K562 (cell line): ENCODE results near the gene LMAN2L. TPM values are rescaled to one million over a fixed set of nuclear protein-coding genes. Genes with fewer than 3 reads are reported as not detected.

Experiments
- ATAC-seq: fragments of 200-7000 bp; cut with Tn5 transposase; 3 replicates; pipeline ENCODE4 v1.9.1; 2020; ENCODE audit warnings: moderate library complexity
- BruUV-seq: library from RNA; stranded (reverse); fragments of 400-500 nt; replicated peaks from 2 replicates; lab custom pipeline; 2021; lab: Mats Ljungman, UMichigan
- CTCF ChIA-PET: fragments of 300-600 bp; formaldehyde crosslinking; extraction: SDS; loops from one replicate; lab custom pipeline; 2021; ENCODE audit warnings: low intra/inter-chr PET ratio; lab: Yijun Ruan, JAX
- POLR2A ChIA-PET: fragments of 300-600, 350-650 bp; sonication (Branson Sonifier 250); formaldehyde crosslinking; extraction: SDS; loops from one replicate; lab custom pipeline; 2021; ENCODE audit warnings: antibody characterized with exemption, inconsistent platforms; lab: Yijun Ruan, JAX
- DNase-seq, 4 experiments: peaks; one replicate each; pipeline versions ENCODE4 v3.0.0 to v3.0.0-alpha.2; 2011 to 2018; ENCODE audit warnings: low spot score in 3 of 4, mixed read lengths in 3 of 4; ENCODE audit errors: extremely low read depth in 1 of 4
- FAIRE-seq: peaks from 2 replicates; lab custom pipeline; 2011; peaks lifted over from hg19 to GRCh38; lab: Jason Lieb, UNC
- H2AFZ ChIP-seq: 2 replicates; pipeline ENCODE4 v1.6.0; 2011; ENCODE audit warnings: low read depth, low read length, control low read depth, inconsistent platforms
- H3K27ac ChIP-seq: fragments of 200-600 bp; 3 replicates; pipeline ENCODE4 v1.8.0; 2011; ENCODE audit warnings: low read depth, mild to moderate bottlenecking, control low read depth, inconsistent platforms, low read length, moderate library complexity, mixed read lengths; ENCODE audit errors: extremely low read depth
- H3K27me3 ChIP-seq, 2 experiments: fragments of 300-600 bp in 1 of 2; 2 replicates in 1 of 2; 3 replicates in 1 of 2; pipeline versions ENCODE4 v1.6.0 to v1.8.0; 2011; ENCODE audit warnings: inconsistent platforms in 2 of 2, low read length in 2 of 2, mild to moderate bottlenecking in 1 of 2, mixed read lengths in 1 of 2, moderate library complexity in 1 of 2; ENCODE audit not compliant: control insufficient read depth in 2 of 2, insufficient read depth in 2 of 2
- H3K36me3 ChIP-seq: fragments of 300-600 bp; 3 replicates; pipeline ENCODE4 v1.8.0; 2011; ENCODE audit warnings: mild to moderate bottlenecking, low read length, inconsistent platforms; ENCODE audit not compliant: control insufficient read depth, insufficient read depth
- H3K4me1 ChIP-seq, 2 experiments: fragments of 200-600 bp in 1 of 2; replicated peaks in 1 of 2; 2 replicates in 1 of 2; 3 replicates in 1 of 2; pipeline versions ENCODE4 v1.5.1 to v1.8.0; 2011; ENCODE audit warnings: inconsistent platforms in 2 of 2, low read length in 2 of 2, mild to moderate bottlenecking in 1 of 2, mixed read lengths in 1 of 2, moderate library complexity in 1 of 2; ENCODE audit not compliant: control insufficient read depth in 2 of 2, insufficient read depth in 2 of 2
- H3K4me2 ChIP-seq: 2 replicates; pipeline ENCODE4 v1.6.1; 2011; ENCODE audit warnings: low read length, control low read depth, inconsistent platforms, mixed read lengths; ENCODE audit not compliant: insufficient read depth
- H3K4me3 ChIP-seq: fragments of 200-600 bp; sonication (generic), shearing (Covaris generic); 2 replicates; pipeline ENCODE4 v1.5.1; 2016; ENCODE audit warnings: control low read depth, inconsistent platforms
- H3K79me2 ChIP-seq: fragments of 200-600 bp; 3 replicates; pipeline ENCODE4 v1.8.0; 2011; ENCODE audit warnings: low read length, inconsistent platforms; ENCODE audit not compliant: control insufficient read depth, insufficient read depth
- H3K9ac ChIP-seq, 2 experiments: 2 replicates each; pipeline versions ENCODE4 v1.6.0 to v1.6.1; 2011; ENCODE audit warnings: low read depth in 2 of 2, low read length in 2 of 2, control low read depth in 1 of 2, inconsistent platforms in 1 of 2, mild to moderate bottlenecking in 1 of 2, mixed read lengths in 1 of 2; ENCODE audit not compliant: insufficient read depth in 1 of 2
- H3K9me1 ChIP-seq: one replicate; pipeline ENCODE4 v1.6.0; 2011; ENCODE audit warnings: inconsistent platforms, mild to moderate bottlenecking, low read length, moderate library complexity; ENCODE audit not compliant: control insufficient read depth, insufficient read depth
- H3K9me3 ChIP-seq: replicated peaks from 2 replicates; pipeline ENCODE4 v1.5.1; 2011; ENCODE audit warnings: low read depth, low read length, inconsistent platforms; ENCODE audit not compliant: control insufficient read depth, insufficient read depth
- H4K20me1 ChIP-seq: replicated peaks from 2 replicates; pipeline ENCODE4 v1.6.1; 2011; ENCODE audit warnings: low read length, inconsistent platforms, mixed read lengths; ENCODE audit not compliant: control insufficient read depth, insufficient read depth
- CBX2 ChIP-seq: fragments of 200-600 bp; sonication (generic); IDR thresholded peaks from one replicate; pipeline ENCODE4 v1.6.1; 2012; ENCODE audit warnings: mild to moderate bottlenecking, low read length, inconsistent platforms; ENCODE audit not compliant: insufficient read depth, poor library complexity, severe bottlenecking
- KAT7 ChIP-seq: sonication (generic); formaldehyde crosslinking; IDR thresholded peaks from 2 replicates; pipeline ENCODE4 v1.8.0; 2022; ENCODE audit warnings: missing genetic modification reagents, mild to moderate bottlenecking, borderline replicate concordance
- NFYB ChIP-seq: IDR thresholded peaks from 2 replicates; pipeline ENCODE4 v1.6.1; 2011; ENCODE audit warnings: mild to moderate bottlenecking, moderate library complexity; ENCODE audit not compliant: insufficient read length; ENCODE audit errors: extremely low read depth
- ZKSCAN8 ChIP-seq: fragments of 200-800 bp; sonication (Bioruptor generic); IDR thresholded peaks from 2 replicates; pipeline ENCODE4 v1.6.1; 2016; ENCODE audit warnings: missing genetic modification characterization, missing compliant biosample characterization
- WGBS: fragments of 100-300 bp; shearing (Covaris generic); methylation state at CpG from one replicate; pipeline ENCODE4 v1.1.6; 2016; ENCODE audit warnings: low coverage, mixed read lengths; ENCODE audit not compliant: insufficient coverage; ENCODE audit errors: missing lambda C conversion rate; 5-methylcytosine and 5-hydroxymethylcytosine counted together
- in situ Hi-C: fragments of 300-500 bp; cut with MboI; formaldehyde crosslinking; loops from 4 replicates; pipeline ENCODE4 v1.15.0; 2018; ENCODE audit warnings: inconsistent platforms, mixed read lengths
- intact Hi-C: fragments of 100-400 bp; cut with micrococcal nuclease; formaldehyde crosslinking; loops from 2 replicates; pipeline ENCODE4 v1.14.2; 2022
- polyA plus RNA-seq, 8 experiments: library from polyadenylated mRNA; depleted of rRNA in 4 of 8; stranded (reverse) in 5 of 8; unstranded in 3 of 8; fragments of >200 nt; fragmentation: Nextera tagmentation in 2 of 8; fragmentation: Illumina TruSeq in 1 of 8; extraction: Ambion mirVana in 2 of 8; extraction: Trizol in 1 of 8; gene quantifications; 2 replicates each; pipeline versions ENCODE4 v1.2.1 to v1.2.3, GENCODE V29; 2011 to 2014; ENCODE audit warnings: inconsistent platforms in 1 of 8, missing spikeins in 1 of 8
- total RNA-seq, 7 experiments: library from RNA; depleted of rRNA in 6 of 7; stranded (reverse); fragments of >200 nt in 6 of 7; fragmentation: Illumina TruSeq in 2 of 7; extraction: Trizol in 2 of 7; gene quantifications; 2 replicates each; pipeline versions ENCODE4 v1.2.1 to v1.2.3, GENCODE V29; 2011 to 2021; ENCODE audit warnings: low replicate concordance in 1 of 7

LMAN2L gene
- total and polyA plus RNA-seq, 9 of the 15 experiments (the other 6 are each of a cell fraction or from before 2014, with no cell fraction given), result 7.2 to 37.7 (median 12.5) TPM

GRCh38 chr2:96679848-96680247 is 60.0 kb downstream of the LMAN2L start:
- under 1% methylated on average over 9 of the region's 9 CpGs for WGBS
- intact Hi-C loops, result no loop called here
- BruUV-seq, result no TSS peak

GRCh38 chr2:96669539-96670215 is 70.2 kb downstream of the LMAN2L start:
- no peaks in the 10 kb centered on the region for H3K9me3 ChIP-seq
- no peaks in the 10 kb centered on the region for H4K20me1 ChIP-seq
- peaks cover 25 to 49% of the 10 kb centered on the region in 2 experiments for H3K27me3 ChIP-seq
- peak; percentile 42 for ATAC-seq
- H2AFZ ChIP-seq, result no peak overlapping the region
- POLR2A ChIA-PET, result interaction anchor here (0.9 to 1.1 kb wide), 2 partner anchors 71 to 94 kb away, joined by 3 read pairs; no protein-coding TSS in a partner anchor
- CTCF ChIA-PET, result no interaction called here
- intact Hi-C loops, result no loop called here
- H3K9ac ChIP-seq, result no peak overlapping the region
- H3K4me2 ChIP-seq, result no peak overlapping the region
- no peaks in the 10 kb centered on the region; a peak in 1 of 5 replicates for H3K4me1 ChIP-seq
- no peak overlapping the region for H3K4me3 ChIP-seq
- H3K36me3 ChIP-seq, result no peaks in the 10 kb centered on the region
- TF ChIP-seq NFYB (peak; percentile 4), ZKSCAN8 (CRISPR knock-in tag) (no peak)
- TF ChIP-seq, all 486 proteins: peak for 1
- WGBS, result 14% methylated on average over 14 of the region's 15 CpGs
- in situ Hi-C loops, result no loop called here
- no TSS peak for BruUV-seq
- FAIRE-seq (no peak), DNase-seq (no peak)
- H3K27ac ChIP-seq, result no peak overlapping the region
- H3K9me1 ChIP-seq, result no peaks in the 10 kb centered on the region
- no peaks in the 10 kb centered on the region for H3K79me2 ChIP-seq

More at GRCh38 chr2:96679848-96680247, 60.0 kb downstream of the LMAN2L start:
- no peak overlapping the region for H3K4me2 ChIP-seq
- H4K20me1 ChIP-seq, result no peaks in the 10 kb centered on the region
- in situ Hi-C loops, result no loop called here
- no peaks in the 10 kb centered on the region for H3K9me3 ChIP-seq
- no peaks in the 10 kb centered on the region; a peak in 1 of 5 replicates for H3K4me1 ChIP-seq
- peak; percentile 63 for ATAC-seq
- no peak for FAIRE-seq
- peaks cover 23 to 41% of the 10 kb centered on the region in 2 experiments for H3K27me3 ChIP-seq
- DNase-seq, result peak in 1 of 4 experiments; percentile 27
- TF ChIP-seq CBX2 (peak; percentile 47), KAT7 (no peak)
- TF ChIP-seq, all 486 proteins: peak for 1
- Histone ChIP-seq H3K27ac (no peak overlapping the region), H3K4me3 (no peak overlapping the region), H3K79me2 (no peaks in the 10 kb centered on the region), H2AFZ (no peak overlapping the region), H3K9me1 (no peaks in the 10 kb centered on the region), H3K36me3 (no peaks in the 10 kb centered on the region), H3K9ac (no peak overlapping the region; a peak in 1 of 4 replicates)
- POLR2A ChIA-PET, result no interaction called here
- CTCF ChIA-PET, result no interaction called here
